Loucy (cell line): ENCODE results near the gene MYOT.
"Not testable (repeated sequence)": the region's sequence is repeated elsewhere in the genome, so short reads cannot be mapped to it uniquely, and the experiment has no call there.

ENCODE experiments used
- H2AFZ ChIP-seq: fragments of 200-600 bp; sonication (generic); 2 replicates; pipeline ENCODE4 v1.6.0; 2016; ENCODE audit warnings: antibody characterized with exemption, mild to moderate bottlenecking, low read length, moderate library complexity
- H3F3A ChIP-seq: fragments of 200-600 bp; 2 replicates; pipeline ENCODE4 v1.6.0; 2016; ENCODE audit warnings: antibody characterized with exemption, low read depth, mild to moderate bottlenecking
- H3K27me3 ChIP-seq: fragments of 200-600 bp; sonication (generic); 2 replicates; pipeline ENCODE4 v1.6.1; 2014; ENCODE audit warnings: low read length, mild to moderate bottlenecking; ENCODE audit not compliant: insufficient read depth, poor library complexity, severe bottlenecking
- H3K36me3 ChIP-seq: fragments of 200-600 bp; sonication (generic); 2 replicates; pipeline ENCODE4 v1.6.1; 2016; ENCODE audit warnings: low read length; ENCODE audit not compliant: insufficient read depth
- H3K4me1 ChIP-seq: fragments of 200-600 bp; sonication (generic); 2 replicates; pipeline ENCODE4 v1.5.1; 2014; ENCODE audit warnings: low read length, mild to moderate bottlenecking; ENCODE audit not compliant: insufficient read depth, poor library complexity, severe bottlenecking
- H3K4me2 ChIP-seq: fragments of 200-600 bp; sonication (generic); 2 replicates; pipeline ENCODE4 v1.6.0; 2014; ENCODE audit warnings: antibody characterized with exemption, low read length, low read depth, mild to moderate bottlenecking; ENCODE audit not compliant: poor library complexity, severe bottlenecking
- H3K4me3 ChIP-seq: fragments of 200-600 bp; sonication (generic); 2 replicates; pipeline ENCODE4 v1.5.1; 2014; ENCODE audit warnings: low read length, mild to moderate bottlenecking, mixed read lengths; ENCODE audit not compliant: poor library complexity, severe bottlenecking
- H3K79me2 ChIP-seq: fragments of 200-600 bp; sonication (generic); 2 replicates; pipeline ENCODE4 v1.6.1; 2014; ENCODE audit warnings: low read length; ENCODE audit not compliant: insufficient read depth
- H3K9ac ChIP-seq: fragments of 200-600 bp; sonication (generic); 2 replicates; pipeline ENCODE4 v1.6.0; 2014; ENCODE audit warnings: mild to moderate bottlenecking, low read depth, low read length, moderate library complexity; ENCODE audit not compliant: poor library complexity, severe bottlenecking
- H3K9me2 ChIP-seq: fragments of 200-600 bp; sonication (generic); replicated peaks from 2 replicates; pipeline ENCODE4 v1.6.1; 2016; ENCODE audit warnings: low read depth, low read length, mixed read lengths
- H3K9me3 ChIP-seq: fragments of 200-600 bp; sonication (generic); 2 replicates; pipeline ENCODE4 v1.6.1; 2014; ENCODE audit warnings: mild to moderate bottlenecking, antibody characterized with exemption, low read length, low read depth; ENCODE audit not compliant: insufficient read depth
- H4K20me1 ChIP-seq: fragments of 200-600 bp; sonication (generic); 2 replicates; pipeline ENCODE4 v1.6.0; 2014; ENCODE audit warnings: antibody characterized with exemption, low read length, mild to moderate bottlenecking; ENCODE audit not compliant: insufficient read depth, poor library complexity, severe bottlenecking
- EZH2phosphoT487 ChIP-seq: fragments of 200-600 bp; IDR thresholded peaks from 2 replicates; pipeline ENCODE4 v1.6.1; 2018; ENCODE audit warnings: antibody characterized with exemption, mild to moderate bottlenecking, moderate library complexity, borderline replicate concordance
- TF ChIP-seq, protein P1 (sequence below): fragments of 200-600 bp; sonication (generic); conservative IDR thresholded peaks from 2 replicates; pipeline ENCODE4 v1.5.1; 2014; ENCODE audit warnings: mild to moderate bottlenecking, antibody characterized with exemption, low read length

MYOT gene

DNA sequence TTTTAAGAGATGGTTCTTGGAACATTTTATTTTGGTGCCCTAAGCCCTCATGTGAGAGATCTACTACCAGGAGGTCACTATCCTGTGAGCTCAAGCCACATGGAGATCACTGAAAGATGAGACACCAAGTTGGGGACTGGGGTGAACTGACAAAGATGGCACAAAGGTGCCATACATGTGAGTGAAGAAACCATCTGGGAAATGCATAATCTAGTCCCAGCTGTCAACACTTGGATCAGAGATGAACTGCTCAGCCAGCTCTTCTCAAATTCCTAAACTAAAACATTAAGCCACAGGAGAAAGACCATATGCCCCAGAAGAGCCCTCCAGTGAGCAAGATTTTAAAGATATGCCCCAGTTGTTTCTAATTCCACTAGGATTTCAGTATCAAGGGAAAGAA is 22.2 kb upstream of the MYOT start:
- Histone ChIP-seq H3K4me2 (peak overlapping the region; percentile 23), H3K4me3 (no peak overlapping the region), H2AFZ (peak overlapping the region; percentile 61; the same call in 1 of the 2 replicates), H3K9ac (no peak overlapping the region), H4K20me1 (no peaks in the 10 kb centered on the region), H3K9me3 (no peaks in the 10 kb centered on the region), H3K79me2 (no peaks in the 10 kb centered on the region), H3K36me3 (no peaks in the 10 kb centered on the region), H3K4me1 (peaks cover 30% of the 10 kb centered on the region), H3K27me3 (no peaks in the 10 kb centered on the region), H3F3A (no peaks in the 10 kb centered on the region), H3K9me2 (no peaks in the 10 kb centered on the region)
- TF ChIP-seq EZH2phosphoT487: no peak
- TF ChIP-seq, protein P1, sequence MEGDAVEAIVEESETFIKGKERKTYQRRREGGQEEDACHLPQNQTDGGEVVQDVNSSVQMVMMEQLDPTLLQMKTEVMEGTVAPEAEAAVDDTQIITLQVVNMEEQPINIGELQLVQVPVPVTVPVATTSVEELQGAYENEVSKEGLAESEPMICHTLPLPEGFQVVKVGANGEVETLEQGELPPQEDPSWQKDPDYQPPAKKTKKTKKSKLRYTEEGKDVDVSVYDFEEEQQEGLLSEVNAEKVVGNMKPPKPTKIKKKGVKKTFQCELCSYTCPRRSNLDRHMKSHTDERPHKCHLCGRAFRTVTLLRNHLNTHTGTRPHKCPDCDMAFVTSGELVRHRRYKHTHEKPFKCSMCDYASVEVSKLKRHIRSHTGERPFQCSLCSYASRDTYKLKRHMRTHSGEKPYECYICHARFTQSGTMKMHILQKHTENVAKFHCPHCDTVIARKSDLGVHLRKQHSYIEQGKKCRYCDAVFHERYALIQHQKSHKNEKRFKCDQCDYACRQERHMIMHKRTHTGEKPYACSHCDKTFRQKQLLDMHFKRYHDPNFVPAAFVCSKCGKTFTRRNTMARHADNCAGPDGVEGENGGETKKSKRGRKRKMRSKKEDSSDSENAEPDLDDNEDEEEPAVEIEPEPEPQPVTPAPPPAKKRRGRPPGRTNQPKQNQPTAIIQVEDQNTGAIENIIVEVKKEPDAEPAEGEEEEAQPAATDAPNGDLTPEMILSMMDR: no peak

DNA sequence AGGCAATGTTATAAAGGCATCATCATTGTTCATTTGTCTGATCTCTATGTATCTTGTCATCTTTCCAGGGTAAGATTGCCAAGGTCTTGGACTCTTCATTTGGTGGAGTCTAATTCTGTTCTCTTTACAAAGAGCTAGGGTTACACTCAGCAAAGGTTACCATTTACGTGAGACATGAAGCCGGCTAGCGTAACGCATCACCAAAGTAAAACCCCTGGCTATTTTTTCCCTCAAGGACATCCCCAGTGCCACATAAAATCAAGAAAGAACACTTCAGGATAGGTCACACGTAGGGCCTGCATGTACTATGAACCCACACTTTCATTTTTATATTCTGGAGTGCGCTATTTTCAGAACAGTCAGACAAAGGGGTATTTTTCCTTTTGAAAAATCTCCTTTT is 20.0 kb upstream of the MYOT start:
- no peaks in the 10 kb centered on the region for H4K20me1 ChIP-seq
- no peaks in the 10 kb centered on the region for H3K9me3 ChIP-seq
- no peaks in the 10 kb centered on the region for H3F3A ChIP-seq
- H3K27me3 ChIP-seq: no peaks in the 10 kb centered on the region
- H3K9ac ChIP-seq: no peak overlapping the region
- TF ChIP-seq, protein P1: no peak
- peaks cover 22% of the 10 kb centered on the region for H3K4me1 ChIP-seq
- H3K9me2 ChIP-seq: no peaks in the 10 kb centered on the region
- H3K4me3 ChIP-seq: no peak overlapping the region
- H2AFZ ChIP-seq: no peak overlapping the region
- H3K36me3 ChIP-seq: no peaks in the 10 kb centered on the region
- H3K4me2 ChIP-seq: no peak overlapping the region
- no peaks in the 10 kb centered on the region for H3K79me2 ChIP-seq

DNA sequence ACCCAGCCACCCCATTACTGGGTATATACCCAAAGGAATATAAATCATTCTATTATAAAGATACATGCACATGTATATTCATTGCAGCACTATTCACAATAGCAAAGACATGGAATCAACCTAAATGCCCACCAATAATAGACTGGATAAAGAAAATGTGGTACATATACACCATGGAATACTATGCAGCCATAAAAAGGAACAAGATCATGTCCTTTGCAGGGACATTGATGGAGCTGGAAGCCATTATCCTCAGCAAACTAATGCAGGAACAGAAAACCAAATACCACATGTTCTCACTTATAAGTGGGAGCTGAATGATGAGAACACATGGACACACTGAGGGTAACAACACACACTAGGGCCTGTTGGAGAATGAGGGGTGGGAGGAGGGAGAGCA is 14.5 kb upstream of the MYOT start:
- not testable (repeated sequence) for H3K9me3 ChIP-seq, H4K20me1 ChIP-seq, H3F3A ChIP-seq, H3K4me3 ChIP-seq, H2AFZ ChIP-seq, H3K36me3 ChIP-seq, H3K79me2 ChIP-seq, H3K4me2 ChIP-seq, H3K9ac ChIP-seq, H3K9me2 ChIP-seq, H3K27me3 ChIP-seq
- H3K4me1 ChIP-seq: peaks cover 36% of the 10 kb centered on the region

DNA sequence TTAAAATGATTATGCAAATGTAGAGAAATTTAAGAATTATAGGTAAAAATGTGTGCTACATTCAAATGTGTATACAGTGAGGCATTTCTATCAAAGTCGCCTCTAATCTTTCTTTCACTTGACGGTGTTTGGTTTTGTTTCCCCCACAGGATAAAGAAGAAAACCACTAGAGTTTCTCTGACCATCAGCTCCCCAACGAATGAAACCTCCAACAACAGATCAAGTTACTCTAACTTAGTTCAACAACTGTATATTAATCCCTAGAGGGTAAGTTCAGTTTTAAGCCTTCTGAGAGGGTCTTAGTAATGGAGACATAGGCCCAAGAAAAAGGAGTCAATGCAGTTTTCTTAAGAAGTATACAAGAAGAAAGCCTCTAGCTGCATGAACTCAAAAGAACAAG is 11.5 kb upstream of the MYOT start:
- Histone ChIP-seq H3K4me1 (peaks cover 40% of the 10 kb centered on the region), H4K20me1 (no peaks in the 10 kb centered on the region), H3K4me2 (peak overlapping the region; percentile 77), H3K9me2 (no peaks in the 10 kb centered on the region), H3F3A (peaks cover 5% of the 10 kb centered on the region; the same call in 1 of the 2 replicates), H3K79me2 (no peaks in the 10 kb centered on the region), H2AFZ (peak overlapping the region; percentile 83), H3K9ac (peak overlapping the region; percentile 73), H3K27me3 (no peaks in the 10 kb centered on the region), H3K4me3 (peak overlapping the region; percentile 66), H3K9me3 (no peaks in the 10 kb centered on the region), H3K36me3 (no peaks in the 10 kb centered on the region)
- TF ChIP-seq EZH2phosphoT487: no peak
- TF ChIP-seq, protein P1: no peak
